ENCODE data around the gene ATP2A1.
A peak's percentile ranks its signal among the peaks of the same experiment; 100 is the strongest.
"Not testable (repeated sequence)": the region's sequence is repeated elsewhere in the genome, so short reads cannot be mapped to it uniquely, and the experiment has no call there.

The ATP2A1 gene

GRCh38 chr16:28859326-28859725, 19.0 kb upstream of the ATP2A1 start:
- no peak for DNase-seq (ENCODE audit: low spot score)

GRCh38 chr16:28863929-28864793, 14.1 kb upstream of the ATP2A1 start:
- DNase-seq (ENCODE audit: low spot score), result no peak

DNA sequence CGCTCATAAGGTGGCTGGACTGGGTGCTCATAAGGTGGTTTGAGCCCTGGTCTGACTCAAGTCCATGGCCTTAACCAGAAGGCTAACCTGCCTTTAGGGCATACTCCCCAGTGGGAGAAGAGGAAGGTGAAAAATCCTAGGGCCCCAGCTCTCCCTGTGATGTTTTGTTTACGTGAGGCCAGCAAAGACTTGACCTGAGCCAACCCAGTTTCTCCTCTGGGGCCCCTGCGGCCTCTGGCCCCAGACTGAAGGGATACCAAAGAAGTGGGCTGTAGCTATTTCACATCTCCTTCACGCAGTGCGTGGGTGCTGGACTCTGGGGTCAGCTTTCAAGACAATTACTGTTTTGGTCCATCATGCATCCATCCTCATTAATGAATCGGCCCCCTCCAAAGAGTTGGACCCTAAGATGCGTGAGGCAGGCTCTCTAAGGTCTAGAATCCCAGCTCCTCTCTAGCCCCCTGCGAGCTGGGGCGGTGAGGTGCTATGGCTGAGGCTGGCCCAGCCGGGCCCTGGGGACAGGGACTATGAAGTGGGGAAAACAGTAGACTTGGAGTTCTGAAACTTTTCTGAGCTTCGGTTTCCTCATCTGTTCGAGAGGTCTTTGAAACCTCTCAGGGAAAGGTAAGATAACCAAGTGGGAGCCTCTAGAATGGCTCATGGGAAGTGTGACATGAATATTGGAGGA, 13.1 kb upstream of the ATP2A1 start:
- DNase-seq (ENCODE audit: low spot score), result no peak

DNA sequence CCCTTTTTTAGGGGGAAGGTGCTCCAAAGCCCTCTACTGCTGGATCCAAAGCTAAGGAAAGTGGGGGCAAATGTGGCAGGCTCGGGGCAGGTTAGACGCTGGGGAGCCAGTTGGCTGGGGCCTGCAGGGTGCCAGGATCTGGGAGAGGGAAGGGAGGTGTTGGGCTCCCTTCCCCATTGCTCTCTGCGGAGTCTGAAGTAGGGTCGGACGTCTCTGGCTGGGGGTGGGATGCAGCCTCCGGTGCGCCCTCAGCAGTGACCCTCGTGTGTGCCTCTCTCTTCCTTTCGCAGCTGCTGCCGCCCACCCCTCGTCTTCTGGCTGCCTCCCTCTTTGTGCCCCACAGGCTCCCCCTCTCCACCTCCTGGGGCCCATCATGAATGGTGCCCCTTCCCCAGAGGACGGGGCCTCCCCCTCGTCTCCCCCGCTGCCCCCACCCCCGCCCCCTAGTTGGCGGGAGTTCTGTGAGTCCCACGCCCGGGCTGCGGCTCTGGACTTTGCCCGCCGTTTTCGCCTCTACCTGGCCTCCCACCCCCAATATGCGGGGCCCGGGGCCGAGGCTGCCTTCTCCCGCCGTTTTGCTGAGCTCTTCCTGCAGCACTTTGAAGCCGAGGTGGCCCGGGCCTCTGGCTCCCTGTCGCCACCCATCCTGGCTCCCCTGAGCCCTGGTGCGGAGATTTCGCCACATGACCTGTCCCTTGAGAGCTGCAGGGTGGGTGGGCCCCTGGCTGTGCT, 12.4 kb upstream of the ATP2A1 start:
- no peak for DNase-seq (ENCODE audit: low spot score)

GRCh38 chr16:28866454-28866804, 11.9 kb upstream of the ATP2A1 start:
- no peak for DNase-seq (ENCODE audit: low spot score)

DNA sequence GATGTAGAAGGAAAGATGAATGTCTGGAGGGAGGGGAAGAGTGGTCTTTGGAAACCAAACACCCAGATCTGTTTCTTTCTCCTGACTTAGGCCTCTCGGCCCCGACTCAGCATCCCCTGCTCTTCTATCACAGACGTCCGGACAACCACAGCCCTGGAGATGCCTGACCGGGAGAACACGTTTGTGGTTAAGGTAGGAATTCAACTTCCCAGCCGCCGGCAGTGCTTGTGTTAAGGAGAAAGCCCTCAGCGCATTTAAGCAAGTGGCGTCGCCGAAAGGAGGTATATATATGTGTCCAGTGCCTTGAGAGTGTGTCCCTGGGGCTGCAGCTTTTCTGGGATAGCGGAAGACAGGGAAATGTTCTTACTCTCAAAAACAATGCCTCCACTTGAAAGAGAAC, 11.0 kb upstream of the ATP2A1 start:
- DNase-seq (ENCODE audit: low spot score), result no peak

DNA sequence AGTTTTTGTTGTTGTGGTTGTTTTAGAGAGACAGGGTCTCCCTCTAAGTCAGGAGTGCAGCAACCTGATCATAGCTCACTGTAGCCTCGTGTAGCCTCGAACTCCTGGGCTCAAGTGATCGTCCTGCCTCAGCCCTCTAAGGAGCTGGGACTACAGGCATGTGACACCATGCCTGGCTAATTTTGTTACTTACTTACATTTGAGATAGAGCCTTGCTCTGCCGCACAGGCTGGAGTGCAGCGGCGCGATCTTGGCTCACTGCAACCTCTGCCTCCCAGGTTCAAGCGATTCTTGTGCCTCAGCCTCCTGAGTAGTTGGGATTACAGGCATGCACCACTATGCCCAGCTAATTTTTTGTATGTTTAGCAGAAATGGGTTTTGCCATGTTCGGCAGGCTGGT, 10.6 kb upstream of the ATP2A1 start:
- not testable (repeated sequence) for DNase-seq (ENCODE audit: low spot score)

DNA sequence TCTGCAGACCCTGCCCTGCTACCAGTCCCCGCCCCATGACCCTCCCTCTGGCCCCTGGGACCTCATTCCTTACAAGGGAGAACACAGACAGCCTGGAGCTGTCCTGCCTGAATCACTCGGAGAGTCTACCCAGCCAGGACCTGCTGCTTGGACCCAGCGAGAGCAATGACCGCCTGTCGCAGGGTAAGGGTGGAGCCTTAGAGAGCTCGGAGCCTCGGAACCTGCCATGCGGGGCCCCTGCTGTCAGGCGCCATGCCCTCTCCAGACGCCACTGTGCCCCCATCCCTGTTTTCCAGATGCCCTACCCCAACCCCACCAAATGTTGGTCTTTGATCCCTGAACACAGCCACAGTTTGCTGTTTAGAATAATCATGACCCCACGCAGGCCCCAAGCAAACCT, 9.1 kb upstream of the ATP2A1 start:
- no peak for DNase-seq (ENCODE audit: low spot score)

DNA sequence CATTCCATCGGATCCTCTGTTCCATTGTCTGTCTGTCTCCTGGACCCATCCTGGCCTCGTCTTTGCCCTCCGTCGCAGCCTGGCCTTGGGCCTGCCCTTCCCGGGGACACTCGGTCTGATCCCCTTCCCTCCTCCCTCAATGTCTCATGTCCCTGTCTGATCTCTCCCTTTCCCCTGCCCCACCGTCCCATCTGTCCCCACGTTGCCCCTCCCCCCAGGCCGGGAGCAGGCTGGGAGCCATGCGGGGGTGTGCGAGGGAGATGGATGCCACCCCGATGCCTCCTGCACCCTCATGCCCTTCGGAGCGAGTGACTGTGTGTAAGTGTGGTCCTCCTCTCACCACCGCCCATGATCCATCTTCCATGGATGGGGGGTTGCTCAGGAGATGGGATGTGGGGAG, 5.3 kb upstream of the ATP2A1 start:
- DNase-seq (ENCODE audit: low spot score), result no peak

GRCh38 chr16:28873543-28874201, 4.6 kb upstream of the ATP2A1 start:
- DNase-seq (ENCODE audit: low spot score), result no peak

- no peak for DNase-seq (ENCODE audit: low spot score)
These were observed 3.9 kb upstream of the ATP2A1 start for GRCh38 chr16:28874406-28874805.

- DNase-seq (ENCODE audit: low spot score), result no peak
These were observed 2.9 kb upstream of the ATP2A1 start for GRCh38 chr16:28875134-28876018.

DNA sequence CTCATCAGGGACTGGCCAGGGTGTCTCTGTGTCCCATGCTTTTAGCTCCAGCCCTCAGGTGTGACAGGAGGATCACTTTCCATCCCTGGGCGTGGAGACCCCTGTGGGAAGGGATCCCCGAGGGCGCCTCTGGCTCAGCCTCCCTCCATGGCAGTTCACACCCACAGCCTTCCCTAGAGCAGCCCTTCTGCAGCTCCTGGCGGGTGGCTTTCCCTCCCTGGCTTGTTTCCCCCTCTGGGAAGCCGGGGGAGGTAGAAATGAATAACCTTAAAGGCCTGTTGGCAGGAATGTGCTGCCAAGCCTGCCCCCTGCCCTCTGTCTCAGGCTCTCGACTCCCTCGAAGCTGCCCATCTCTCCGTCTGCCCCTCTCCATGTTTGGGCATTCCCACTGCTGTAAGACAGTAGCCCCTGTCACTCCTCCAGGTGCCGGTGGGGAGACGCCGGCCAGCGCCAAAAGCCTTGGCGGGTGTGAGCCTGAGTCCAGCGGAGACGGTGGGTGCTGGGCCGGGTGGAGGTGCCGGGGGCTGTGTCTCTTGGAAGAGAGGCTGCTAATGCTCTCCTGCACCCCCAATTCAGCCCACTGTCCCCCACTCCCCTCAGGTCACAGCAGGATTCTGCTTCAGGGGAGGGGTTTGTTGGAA, 2.1 kb upstream of the ATP2A1 start:
- no peak for DNase-seq (ENCODE audit: low spot score)

- DNase-seq (ENCODE audit: low spot score), result no peak
These were observed 1.2 kb upstream of the ATP2A1 start for GRCh38 chr16:28876973-28877654.

GRCh38 chr16:28877655-28878000, 660 bp upstream of the ATP2A1 start:
- DNase-seq (ENCODE audit: low spot score), result no peak

DNA sequence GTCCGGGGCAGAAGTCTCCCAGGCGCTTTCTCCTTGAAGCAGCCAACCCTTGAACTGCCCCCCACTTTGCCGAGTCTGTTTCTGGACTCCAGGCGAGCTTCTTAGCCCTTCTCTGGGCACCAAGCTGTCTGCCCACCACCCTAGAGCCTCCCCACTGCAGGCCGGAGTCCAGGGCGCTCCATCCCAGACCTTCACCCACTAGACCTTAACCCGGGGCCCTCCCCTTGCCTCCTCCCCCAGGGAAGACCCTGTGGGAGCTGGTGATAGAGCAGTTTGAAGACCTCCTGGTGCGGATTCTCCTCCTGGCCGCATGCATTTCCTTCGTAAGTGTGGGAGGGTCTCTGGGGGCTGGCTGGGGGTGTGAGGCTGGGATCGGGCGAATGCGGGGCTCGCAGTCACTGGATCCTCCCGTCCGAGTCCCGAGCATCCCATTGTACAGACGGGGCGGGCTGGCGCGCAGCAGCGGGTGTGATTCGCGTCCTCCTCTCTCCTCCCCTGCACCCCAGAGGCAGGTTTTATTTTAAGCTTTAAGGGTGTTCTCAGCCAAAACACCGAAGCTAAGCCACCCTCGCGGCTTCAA, 1.1 kb downstream of the ATP2A1 start:
- no peak for DNase-seq (ENCODE audit: low spot score)

DNA sequence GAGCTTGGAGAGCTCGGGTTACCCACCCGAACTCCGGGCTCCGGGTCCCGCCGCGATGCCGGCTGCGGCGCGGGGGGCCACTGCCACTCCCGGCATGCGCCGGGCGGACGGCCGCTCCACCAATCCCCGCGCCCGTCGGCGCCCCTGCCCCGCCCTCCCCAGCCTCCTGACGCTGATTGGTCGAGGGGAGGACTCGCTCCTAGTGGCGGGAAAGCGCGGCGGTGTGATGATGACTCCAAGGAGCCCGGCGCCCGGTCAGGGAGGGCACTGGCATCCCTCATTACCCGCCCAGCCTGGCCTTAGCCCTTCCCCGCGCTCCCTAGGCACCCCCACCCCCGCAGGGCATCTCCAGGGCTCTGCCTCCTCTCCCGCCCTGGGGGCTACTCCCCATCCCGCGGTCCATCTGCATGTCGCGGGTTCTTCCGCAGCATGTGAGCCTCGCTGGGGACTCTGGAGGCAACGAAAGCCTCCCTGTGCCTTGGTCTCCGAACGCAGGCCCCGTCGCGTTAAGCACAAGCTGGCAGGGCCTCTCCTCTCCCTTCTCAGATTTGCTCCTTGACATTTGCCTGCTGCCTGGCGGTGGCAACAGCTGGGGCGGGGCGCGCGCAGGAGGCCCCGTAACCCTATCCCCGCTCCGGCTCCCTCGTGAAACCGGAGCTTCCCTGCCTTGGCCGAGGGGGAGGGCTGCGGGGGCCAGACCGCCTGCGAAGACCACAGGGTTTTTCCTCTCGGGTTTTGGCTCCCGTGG, 1.7 kb downstream of the ATP2A1 start:
- peak; percentile 84 for DNase-seq (ENCODE audit: low spot score)

DNA sequence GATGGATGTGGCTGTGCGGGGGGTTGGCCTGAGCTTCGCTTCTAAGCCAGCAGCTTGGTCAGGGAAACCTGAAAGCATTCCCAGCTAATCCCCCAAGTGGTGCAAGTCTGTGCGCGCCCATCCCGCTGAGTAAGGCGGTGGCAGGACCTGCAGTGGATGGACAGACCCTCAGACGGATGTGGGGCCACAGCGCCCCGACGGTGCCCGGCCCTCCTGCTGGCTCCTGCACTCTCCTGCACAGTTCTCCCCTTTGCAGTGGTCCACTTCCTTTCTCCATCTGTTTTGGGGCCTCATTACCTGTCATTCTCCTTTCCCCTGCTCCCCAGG, 2.3 kb downstream of the ATP2A1 start:
- no peak for DNase-seq (ENCODE audit: low spot score)

DNA sequence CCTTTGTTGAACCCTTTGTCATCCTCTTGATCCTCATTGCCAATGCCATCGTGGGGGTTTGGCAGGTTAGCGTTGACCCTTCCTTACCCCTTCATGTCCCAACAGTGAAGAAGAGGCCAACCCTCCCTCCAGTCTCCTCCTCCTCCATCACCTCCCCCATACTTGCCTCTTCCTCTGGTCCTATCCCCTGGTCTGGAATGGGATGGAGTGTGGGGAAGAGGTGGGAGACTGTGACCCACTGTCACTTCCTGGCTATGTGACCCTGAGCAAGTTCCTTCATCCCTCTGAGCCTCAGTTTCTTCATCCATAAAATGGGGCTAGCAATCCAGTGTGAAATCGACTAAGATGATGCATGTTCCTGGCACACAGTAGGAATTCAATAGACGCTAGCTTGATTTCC, 2.7 kb downstream of the ATP2A1 start:
- no peak for DNase-seq (ENCODE audit: low spot score)
